H1 (cell line): ENCODE measurements around the gene SLC22A13. TPM values are rescaled to one million over a fixed set of nuclear protein-coding genes. Genes with fewer than 3 reads are reported as not detected.

Experiments
- CTCF ChIA-PET: fragments of 300-600 bp; sonication (Branson Sonifier 250); formaldehyde crosslinking; loops from one replicate; lab custom pipeline; 2021; ENCODE audit not compliant: partially characterized antibody; lab: Charles Lee
- POLR2A ChIA-PET: fragments of 300-600 bp; sonication (Branson Sonifier 250); formaldehyde crosslinking; loops from one replicate; lab custom pipeline; 2021; ENCODE audit warnings: inconsistent platforms; ENCODE audit not compliant: partially characterized antibody; lab: Charles Lee
- DNase-seq, 2 experiments: peaks; one replicate each; pipeline versions ENCODE4 v3.0.0 to v3.0.0-alpha.2; 2010 to 2022; ENCODE audit warnings: low spot score in 2 of 2, low read depth in 1 of 2, mixed read lengths in 1 of 2
- FAIRE-seq: peaks from 2 replicates; lab custom pipeline; 2011; peaks lifted over from hg19 to GRCh38; lab: Jason Lieb, UNC
- H2AFZ ChIP-seq: 2 replicates; pipeline ENCODE4 v1.8.1; 2012; ENCODE audit warnings: low read length, inconsistent platforms
- H2AK5ac ChIP-seq: 2 replicates; pipeline ENCODE4 v1.6.1; 2013; ENCODE audit warnings: low read depth, low read length
- H2BK120ac ChIP-seq: replicated peaks from 2 replicates; pipeline ENCODE3; 2013; ENCODE audit warnings: low read depth, low read length, inconsistent platforms
- H2BK12ac ChIP-seq: 2 replicates; pipeline ENCODE4 v1.6.1; 2013; ENCODE audit warnings: low read depth, low read length
- H2BK15ac ChIP-seq: 2 replicates; pipeline ENCODE4 v1.6.1; 2013; ENCODE audit warnings: low read length
- H2BK20ac ChIP-seq: 2 replicates; pipeline ENCODE4 v1.6.1; 2013; ENCODE audit warnings: low read length
- H2BK5ac ChIP-seq: 2 replicates; pipeline ENCODE4 v1.6.1; 2013; ENCODE audit warnings: low read depth, low read length
- H3K14ac ChIP-seq: 2 replicates; pipeline ENCODE4 v1.6.1; 2013; ENCODE audit warnings: inconsistent platforms; ENCODE audit not compliant: insufficient read length
- H3K18ac ChIP-seq: 2 replicates; pipeline ENCODE4 v1.6.1; 2013; ENCODE audit warnings: low read length; ENCODE audit errors: extremely low read depth
- H3K23ac ChIP-seq: 2 replicates; pipeline ENCODE4 v1.6.1; 2013; ENCODE audit warnings: inconsistent platforms; ENCODE audit not compliant: insufficient read length
- H3K23me2 ChIP-seq: 2 replicates; pipeline ENCODE4 v1.6.1; 2013; ENCODE audit warnings: low read depth, low read length
- H3K27ac ChIP-seq: 2 replicates; pipeline ENCODE4 v1.6.1; 2011; ENCODE audit warnings: low read depth, low read length, inconsistent platforms
- H3K27me3 ChIP-seq, 4 experiments: replicated peaks in 1 of 4; 1 replicate in 1 of 4; 2 replicates in 3 of 4; pipeline versions ENCODE4 v1.6.1 to v1.8.1; 2011 to 2013; ENCODE audit warnings: low read length in 3 of 4, mild to moderate bottlenecking in 3 of 4, inconsistent platforms in 2 of 4, mixed read lengths in 2 of 4, moderate library complexity in 1 of 4; ENCODE audit not compliant: control insufficient read depth in 3 of 4, insufficient read depth in 3 of 4; ENCODE audit errors: extremely low read depth in 1 of 4
- H3K36me3 ChIP-seq, 4 experiments: 2 replicates each; pipeline versions ENCODE4 v1.6.1 to v1.8.1; 2011 to 2013; ENCODE audit warnings: mild to moderate bottlenecking in 4 of 4, low read length in 3 of 4, moderate library complexity in 2 of 4, control low read depth in 1 of 4, inconsistent platforms in 1 of 4; ENCODE audit not compliant: insufficient read depth in 4 of 4, control insufficient read depth in 2 of 4
- H3K4ac ChIP-seq: replicated peaks from 2 replicates; pipeline ENCODE3; 2013; ENCODE audit warnings: low read length, low read depth, mixed read lengths, inconsistent platforms; ENCODE audit not compliant: insufficient read length
- H3K4me1 ChIP-seq, 4 experiments: replicated peaks in 1 of 4; 1 replicate in 1 of 4; 2 replicates in 3 of 4; pipeline versions ENCODE4 v1.6.1 to v1.8.1; 2011 to 2013; ENCODE audit warnings: low read length in 3 of 4, inconsistent platforms in 2 of 4, mixed read lengths in 1 of 4; ENCODE audit not compliant: insufficient read depth in 4 of 4, control insufficient read depth in 3 of 4
- H3K4me2 ChIP-seq, 2 experiments: 2 replicates each; pipeline versions ENCODE4 v1.6.1 to v1.8.1; 2011 to 2013; ENCODE audit warnings: low read depth in 2 of 2, low read length in 2 of 2, control low read depth in 1 of 2, inconsistent platforms in 1 of 2, mild to moderate bottlenecking in 1 of 2; ENCODE audit not compliant: insufficient read depth in 1 of 2
- H3K4me3 ChIP-seq, 4 experiments: fragments of 200-600, 300-600 bp in 1 of 4; sonication (generic), shearing (Covaris generic), sonication (Bioruptor Twin) in 1 of 4; 2 replicates each; pipeline versions ENCODE4 v1.5.1 to v1.8.1; 2011 to 2016; ENCODE audit warnings: low read length in 4 of 4, low read depth in 3 of 4, control low read depth in 2 of 4, inconsistent platforms in 2 of 4, mild to moderate bottlenecking in 2 of 4, mixed read lengths in 1 of 4, moderate library complexity in 1 of 4; ENCODE audit not compliant: insufficient read depth in 2 of 4; ENCODE audit errors: extremely low read depth in 1 of 4
- H3K56ac ChIP-seq: replicated peaks from 2 replicates; pipeline ENCODE3; 2013; ENCODE audit warnings: low read depth, mild to moderate bottlenecking, mixed read lengths, low read length, inconsistent platforms; ENCODE audit not compliant: insufficient read length
- H3K79me1 ChIP-seq: 2 replicates; pipeline ENCODE4 v1.6.1; 2013; ENCODE audit warnings: low read depth, low read length, control low read depth
- H3K79me2 ChIP-seq, 2 experiments: 2 replicates each; pipeline versions ENCODE4 v1.6.1 to v1.8.1; 2012 to 2013; ENCODE audit warnings: low read length in 2 of 2, mild to moderate bottlenecking in 2 of 2, inconsistent platforms in 1 of 2; ENCODE audit not compliant: insufficient read depth in 2 of 2, control insufficient read depth in 1 of 2
- H3K9ac ChIP-seq, 4 experiments: replicated peaks in 1 of 4; 1 replicate in 1 of 4; 2 replicates in 3 of 4; pipeline versions ENCODE4 v1.6.1 to v1.8.1; 2011 to 2013; ENCODE audit warnings: low read depth in 3 of 4, low read length in 3 of 4, control low read depth in 2 of 4, mild to moderate bottlenecking in 2 of 4, moderate library complexity in 2 of 4, inconsistent platforms in 1 of 4; ENCODE audit errors: extremely low read depth in 1 of 4
- H3K9me3 ChIP-seq, 2 experiments: 2 replicates each; pipeline versions ENCODE4 v1.6.1 to v1.8.1; 2012 to 2013; ENCODE audit warnings: mild to moderate bottlenecking in 2 of 2, moderate library complexity in 2 of 2, control low read depth in 1 of 2, inconsistent platforms in 1 of 2, low read depth in 1 of 2, low read length in 1 of 2, mixed read lengths in 1 of 2; ENCODE audit not compliant: insufficient read depth in 2 of 2
- H4K20me1 ChIP-seq, 2 experiments: replicated peaks in 1 of 2; 2 replicates each; pipeline versions ENCODE3 to v1.8.1; 2011 to 2013; ENCODE audit warnings: inconsistent platforms in 2 of 2, low read length in 2 of 2, mild to moderate bottlenecking in 1 of 2; ENCODE audit not compliant: insufficient read depth in 2 of 2, control insufficient read depth in 1 of 2
- H4K5ac ChIP-seq: 2 replicates; pipeline ENCODE4 v1.6.1; 2013; ENCODE audit warnings: low read length, low read depth, mixed read lengths, inconsistent platforms; ENCODE audit not compliant: insufficient read length
- H4K8ac ChIP-seq: 2 replicates; pipeline ENCODE4 v1.8.0; 2013; ENCODE audit warnings: mild to moderate bottlenecking, moderate library complexity, low read length, inconsistent platforms; ENCODE audit not compliant: insufficient read depth; ENCODE audit errors: extremely low read depth
- H4K91ac ChIP-seq: replicated peaks from 2 replicates; pipeline ENCODE3; 2013; ENCODE audit warnings: low read length, mixed read lengths, inconsistent platforms; ENCODE audit not compliant: insufficient read length
- ASH2L ChIP-seq: fragments of 200-600, 300-600 bp; sonication (generic); IDR thresholded peaks from one replicate; pipeline ENCODE4 v1.7.1; 2017; ENCODE audit warnings: low read length
- BACH1 ChIP-seq: IDR thresholded peaks from 2 replicates; pipeline ENCODE4 v1.6.1; 2012; ENCODE audit warnings: low read length, improper control_type of control experiment
- E2F6 ChIP-seq: IDR thresholded peaks from 2 replicates; pipeline ENCODE4 v1.6.1; 2012; ENCODE audit warnings: inconsistent platforms
- EP300 ChIP-seq, 2 experiments: IDR thresholded peaks; 1 replicate in 1 of 2; 2 replicates in 1 of 2; pipeline ENCODE4 v1.6.1; 2011 to 2012; ENCODE audit warnings: low read depth in 2 of 2, low read length in 2 of 2, mild to moderate bottlenecking in 2 of 2, borderline replicate concordance in 1 of 2, inconsistent platforms in 1 of 2, moderate library complexity in 1 of 2
- MAX ChIP-seq: IDR thresholded peaks from 2 replicates; pipeline ENCODE4 v1.6.1; 2012; ENCODE audit warnings: inconsistent platforms
- POLR2AphosphoS5 ChIP-seq: IDR thresholded peaks from 2 replicates; pipeline ENCODE4 v1.6.1; 2011; ENCODE audit warnings: low read depth, low read length
- POU5F1 ChIP-seq: IDR thresholded peaks from 2 replicates; pipeline ENCODE4 v1.6.1; 2011; ENCODE audit warnings: low read depth, mild to moderate bottlenecking, low read length, moderate library complexity
- RFX5 ChIP-seq: IDR thresholded peaks from 2 replicates; pipeline ENCODE4 v1.6.1; 2011; ENCODE audit warnings: low read depth, low read length, improper control_type of control experiment, borderline replicate concordance
- SIX5 ChIP-seq: IDR thresholded peaks from 2 replicates; pipeline ENCODE4 v1.6.1; 2011; ENCODE audit warnings: mild to moderate bottlenecking, low read depth, low read length
- USF2 ChIP-seq: IDR thresholded peaks from 2 replicates; pipeline ENCODE4 v1.6.1; 2011; ENCODE audit warnings: low read length, improper control_type of control experiment
- WGBS, 2 experiments: shearing (Covaris generic) in 1 of 2; methylation state at CpG; one replicate each; pipeline versions ENCODE4 v1.1.6 to v1.1.7; 2013 to 2015; ENCODE audit warnings: low lambda C conversion rate in 2 of 2, mixed read lengths in 2 of 2, inconsistent platforms in 1 of 2, low coverage in 1 of 2, missing lambda C conversion rate in 1 of 2; ENCODE audit not compliant: insufficient replicate concordance in 2 of 2, insufficient coverage in 1 of 2, insufficient read length in 1 of 2; ENCODE audit errors: extremely low coverage in 1 of 2, missing lambda C conversion rate in 1 of 2; 5-methylcytosine and 5-hydroxymethylcytosine counted together
- polyA plus RNA-seq, 7 experiments: library from polyadenylated mRNA; depleted of rRNA in 3 of 7; stranded (reverse) in 5 of 7; unstranded in 2 of 7; fragments of >200 nt in 5 of 7; fragments of 200-250 nt in 2 of 7; gene quantifications; 1 replicate in 5 of 7; 2 replicates in 1 of 7; 4 replicates in 1 of 7; pipeline versions ENCODE4 v1.2.1 to v1.2.3, GENCODE V29; 2011 to 2013; ENCODE audit warnings: missing spikeins in 2 of 7, mixed read lengths in 2 of 7
- total RNA-seq: library from RNA; stranded (reverse); fragmentation: NEBNext Ultra II Directional; extraction: Animal tissue kit (Norgen Biotek cat#: 25700); gene quantifications from 2 replicates; pipeline ENCODE4 v1.2.1, GENCODE V29; 2021

SLC22A13 gene
- total and polyA plus RNA-seq, 2 of the 8 experiments (the other 6 are each of a cell fraction or from before 2014, with no cell fraction given), result 0.05 to 0.41 TPM

GRCh38 chr3:38316356-38317191 lies 51.0 kb downstream of the SLC22A13 start:
- FAIRE-seq, result no peak
- TF ChIP-seq POU5F1 (no peak), EP300 (IDR thresholded peaks at IDR 0.05; ENCODE audit: borderline replicate concordance in 1 of 2, low read depth in 2 of 2, low read length in 2 of 2) (no peak), POLR2AphosphoS5 (no peak), SIX5 (no peak), USF2 (no peak), MAX (no peak), ASH2L (no peak), RFX5 (no peak), E2F6 (no peak), BACH1 (no peak)

More at GRCh38 chr3:38316356-38317191, 51.0 kb downstream of the SLC22A13 start:
- peak in 1 of 2 experiments; percentile 38 for DNase-seq
- no peak overlapping the region for H3K14ac ChIP-seq
- no peak overlapping the region for H2BK120ac ChIP-seq
- no peaks in the 10 kb centered on the region for H3K79me1 ChIP-seq
- no peak overlapping the region for H4K8ac ChIP-seq
- no peaks in the 10 kb centered on the region for H3K23me2 ChIP-seq
- H3K23ac ChIP-seq, result no peak overlapping the region
- H2AFZ ChIP-seq, result no peak overlapping the region
- H3K27ac ChIP-seq, result no peak overlapping the region
- no peak overlapping the region for H2BK12ac ChIP-seq
- no peak overlapping the region for H2AK5ac ChIP-seq
- H3K18ac ChIP-seq, result no peak overlapping the region
- CTCF ChIA-PET, result interaction anchor here (1.0 to 3.4 kb wide), 2 partner anchors 12 to 18 kb away, joined by 3 to 22 read pairs; no protein-coding TSS in a partner anchor
- POLR2A ChIA-PET, result interaction anchor here (0.6 kb wide), 1 partner anchor 122 kb away, joined by 3 read pairs; no protein-coding TSS in a partner anchor
- H3K4me3 ChIP-seq, result no peak overlapping the region
- no peak overlapping the region for H4K91ac ChIP-seq
- no peak overlapping the region for H3K4me2 ChIP-seq
- no peak overlapping the region for H3K9ac ChIP-seq
- no peak overlapping the region for H3K56ac ChIP-seq
- WGBS, 2 experiments, result 88% methylated on average over 18 of the region's 22 CpGs; no CpG with 5 or more reads in 1 of the 2 experiments
- no peaks in the 10 kb centered on the region for H3K9me3 ChIP-seq
- H4K5ac ChIP-seq, result no peak overlapping the region
- no peaks in the 10 kb centered on the region for H3K79me2 ChIP-seq
- H2BK5ac ChIP-seq, result no peak overlapping the region
- no peaks in the 10 kb centered on the region for H4K20me1 ChIP-seq
- peaks cover 0 to 4% (median 0%) of the 10 kb centered on the region in 4 experiments; a peak in 2 of 7 replicates for H3K4me1 ChIP-seq
- H3K4ac ChIP-seq, result no peak overlapping the region
- H2BK20ac ChIP-seq, result no peak overlapping the region
- no peaks in the 10 kb centered on the region for H3K36me3 ChIP-seq
- no peak overlapping the region for H2BK15ac ChIP-seq
- no peaks in the 10 kb centered on the region for H3K27me3 ChIP-seq
